ENCODE results near the gene GDF15.

Gene GDF15

DNA sequence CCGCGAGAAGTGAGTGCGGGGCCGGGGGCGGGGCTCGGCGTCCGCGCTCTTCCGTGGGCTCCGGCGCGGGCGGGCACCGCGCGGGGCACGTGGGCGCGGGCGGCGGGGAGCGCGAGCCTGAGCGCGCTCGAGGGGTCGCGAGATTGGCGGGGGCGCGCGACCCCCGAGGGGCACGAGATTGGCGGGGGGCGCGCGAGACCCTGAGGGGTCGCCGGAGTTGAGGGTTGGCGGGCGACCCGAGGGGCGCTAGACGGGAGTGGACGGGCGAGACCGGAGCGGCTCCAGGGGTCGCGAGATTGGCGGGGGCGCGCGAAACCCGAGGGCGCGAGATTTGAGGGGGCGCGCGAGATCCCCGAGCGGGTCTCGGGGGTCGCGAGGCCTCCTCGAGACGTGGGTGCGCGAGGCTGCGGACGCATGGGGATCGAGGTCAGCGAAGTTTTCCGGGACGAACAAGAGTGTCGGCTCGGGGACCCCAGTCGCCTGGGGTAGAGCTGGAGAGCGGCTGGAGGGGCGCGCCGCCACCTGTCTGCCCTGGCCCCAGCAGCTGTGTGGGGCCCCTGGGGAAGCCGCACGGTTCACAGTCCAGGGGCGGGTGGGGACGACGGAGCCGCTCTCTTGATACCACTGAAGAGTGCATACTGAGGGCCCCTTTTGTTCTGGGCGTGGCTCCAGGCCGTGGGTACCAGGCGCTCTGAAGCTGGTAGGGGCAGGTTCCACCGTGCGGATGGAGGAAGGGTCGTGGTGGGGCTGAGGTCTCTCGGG is 33.9 kb downstream of the GDF15 start:
- DNase-seq = no peak

DNA sequence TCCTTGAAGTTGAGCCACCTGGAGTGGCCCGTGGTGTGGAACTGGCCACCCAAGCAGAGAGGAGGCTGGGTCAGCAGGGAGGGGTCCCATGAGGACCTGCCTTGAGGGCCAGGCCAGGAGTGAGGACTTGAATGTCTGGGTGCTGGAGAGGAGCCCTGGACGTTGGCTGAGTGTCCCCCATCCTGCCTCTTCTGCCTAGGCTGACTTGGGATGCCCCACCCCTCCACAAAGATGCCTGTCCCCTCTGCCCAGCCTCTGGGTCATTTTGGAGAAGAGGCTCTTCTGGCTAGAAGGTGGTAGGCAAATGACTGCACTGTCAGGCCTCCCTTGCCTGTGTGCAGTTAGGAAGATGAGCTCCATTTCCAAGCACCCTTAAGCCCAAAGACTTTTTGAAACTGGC is 35.0 kb downstream of the GDF15 start:
- no peak for DNase-seq

DNA sequence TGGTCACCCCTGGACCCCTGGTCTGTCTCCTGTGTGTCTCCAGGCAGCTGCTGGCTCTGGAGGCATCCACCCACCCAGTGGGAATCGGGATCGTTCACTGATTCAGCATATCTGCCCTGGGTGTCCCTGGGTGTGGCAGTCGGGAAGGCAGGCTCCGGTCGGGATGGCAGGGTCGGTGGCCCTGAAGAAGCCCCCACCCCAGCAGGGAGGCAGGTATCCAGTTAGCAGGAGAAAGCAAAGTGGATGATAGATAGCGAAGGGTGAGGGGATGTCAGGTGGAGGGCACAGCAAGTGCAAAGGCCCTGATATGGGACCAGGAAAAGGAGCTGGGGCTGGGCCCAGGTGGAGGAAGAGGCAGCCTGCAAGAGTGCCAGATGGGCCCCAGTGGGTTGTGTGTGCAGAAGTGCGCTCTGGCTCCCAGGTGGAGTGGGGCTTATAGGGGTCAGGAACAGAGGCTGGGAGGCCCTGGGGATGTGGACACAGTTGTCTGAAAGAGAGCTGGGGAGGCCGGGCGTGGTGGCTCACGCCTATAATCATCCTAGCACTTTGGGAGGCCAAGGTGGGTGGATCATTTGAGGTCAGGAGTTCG is 35.5 kb downstream of the GDF15 start:
- DNase-seq = no peak

DNA sequence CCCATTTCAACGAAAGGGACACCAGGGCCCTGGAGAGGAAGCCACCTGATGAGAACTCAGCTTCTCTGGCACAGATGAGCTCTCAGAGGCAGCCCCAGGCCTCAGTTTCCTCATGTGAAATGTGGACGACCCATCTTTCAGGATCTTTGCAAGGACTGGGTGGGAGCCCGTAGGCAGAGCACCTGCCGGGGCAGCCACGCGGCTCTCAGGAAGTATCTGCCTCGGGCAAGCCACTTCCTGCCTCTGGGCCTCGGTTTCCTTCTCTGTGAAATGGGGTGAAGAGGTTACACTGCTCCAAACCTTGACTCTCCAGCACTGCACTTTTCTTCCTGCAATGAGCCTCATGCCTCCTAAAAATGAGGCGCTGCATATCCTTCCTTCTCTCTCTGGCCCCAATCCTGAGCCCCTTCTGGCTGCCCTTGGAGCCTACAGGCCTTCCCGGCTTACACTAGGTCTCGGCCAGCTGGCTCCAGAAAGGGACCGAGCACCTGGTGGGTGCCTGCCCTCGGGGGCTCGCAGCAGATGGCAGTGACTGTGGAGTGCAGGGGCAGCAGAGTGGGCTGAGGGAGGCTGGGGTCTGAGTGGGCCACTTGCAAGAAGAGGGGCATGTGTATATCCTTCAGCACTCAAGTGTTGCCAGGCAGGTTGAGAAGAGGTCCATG is 36.7 kb downstream of the GDF15 start:
- DNase-seq = no peak

DNA sequence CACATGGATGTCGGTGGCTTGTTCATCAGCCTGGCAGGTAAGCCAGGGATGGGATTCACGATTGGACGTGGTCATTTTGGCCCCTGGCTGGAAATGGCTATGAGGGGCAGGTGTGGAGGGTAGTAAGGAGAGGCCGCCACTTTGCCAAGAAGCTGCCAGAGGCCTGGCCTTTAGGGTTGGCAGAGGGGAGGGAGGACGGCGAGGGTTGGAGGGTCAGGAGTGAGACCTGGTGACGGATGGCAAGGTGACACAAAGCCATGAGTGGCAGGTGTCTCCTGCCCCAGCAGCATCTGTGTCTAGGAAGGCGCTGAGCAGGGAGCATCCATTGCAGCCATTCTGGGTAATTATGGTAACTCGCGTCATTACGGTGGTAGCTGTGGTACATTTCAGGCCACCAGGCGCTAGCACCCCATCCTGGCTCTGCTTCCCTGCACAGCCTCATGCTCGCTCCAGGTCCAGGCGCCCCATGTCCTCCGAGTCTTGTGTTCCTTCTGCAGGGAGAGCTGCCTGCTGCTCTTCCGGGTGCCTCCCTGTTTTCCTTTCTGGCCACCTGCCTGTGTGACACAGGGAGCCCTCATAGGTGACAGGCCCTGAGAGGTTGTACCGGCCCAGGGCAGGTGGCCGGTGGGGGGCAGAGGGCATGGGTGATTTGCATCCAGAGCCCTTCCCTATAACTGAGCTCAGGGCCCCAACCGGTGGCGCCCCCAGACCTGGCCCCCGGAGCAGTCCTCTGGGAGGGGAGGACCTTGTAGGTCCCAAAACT is 37.5 kb downstream of the GDF15 start:
- no peak for DNase-seq

DNA sequence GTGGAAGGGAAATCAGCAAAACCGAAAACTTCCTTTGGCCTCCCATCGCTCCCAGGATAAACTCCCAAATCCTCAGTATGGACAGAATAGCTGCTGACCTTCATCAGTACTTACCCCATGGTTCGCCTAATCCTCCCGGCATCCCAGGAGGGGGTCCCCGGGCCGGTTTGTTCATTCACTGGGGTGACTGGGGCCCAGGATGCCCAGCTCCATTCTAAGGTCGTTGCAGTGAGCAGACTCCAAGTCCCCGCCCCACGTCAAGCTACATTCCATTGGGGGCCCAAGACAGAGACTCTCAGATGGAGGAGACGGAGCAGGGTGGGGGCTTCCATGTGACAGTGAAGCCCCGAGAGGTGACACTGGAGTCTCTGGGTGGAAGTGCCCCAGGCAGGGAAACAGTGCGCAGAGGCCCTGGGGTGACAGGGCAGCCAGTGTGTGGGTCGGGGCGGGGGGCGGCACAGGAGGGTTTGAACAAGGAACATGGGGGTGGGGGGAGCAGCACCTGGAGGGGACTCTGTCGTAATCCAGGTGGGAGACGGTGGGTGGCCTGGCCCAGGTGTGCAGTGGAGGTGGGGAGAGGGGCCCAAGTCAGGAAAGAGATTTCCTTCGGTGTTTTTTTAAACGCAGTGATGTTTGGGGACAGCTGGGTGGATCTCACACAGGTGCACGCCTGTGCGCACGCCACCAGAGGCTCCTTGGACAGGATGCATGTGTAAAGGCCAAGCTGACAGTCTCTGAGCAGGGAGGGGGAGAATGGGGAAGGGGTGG is 38.3 kb downstream of the GDF15 start:
- DNase-seq = no peak

DNA sequence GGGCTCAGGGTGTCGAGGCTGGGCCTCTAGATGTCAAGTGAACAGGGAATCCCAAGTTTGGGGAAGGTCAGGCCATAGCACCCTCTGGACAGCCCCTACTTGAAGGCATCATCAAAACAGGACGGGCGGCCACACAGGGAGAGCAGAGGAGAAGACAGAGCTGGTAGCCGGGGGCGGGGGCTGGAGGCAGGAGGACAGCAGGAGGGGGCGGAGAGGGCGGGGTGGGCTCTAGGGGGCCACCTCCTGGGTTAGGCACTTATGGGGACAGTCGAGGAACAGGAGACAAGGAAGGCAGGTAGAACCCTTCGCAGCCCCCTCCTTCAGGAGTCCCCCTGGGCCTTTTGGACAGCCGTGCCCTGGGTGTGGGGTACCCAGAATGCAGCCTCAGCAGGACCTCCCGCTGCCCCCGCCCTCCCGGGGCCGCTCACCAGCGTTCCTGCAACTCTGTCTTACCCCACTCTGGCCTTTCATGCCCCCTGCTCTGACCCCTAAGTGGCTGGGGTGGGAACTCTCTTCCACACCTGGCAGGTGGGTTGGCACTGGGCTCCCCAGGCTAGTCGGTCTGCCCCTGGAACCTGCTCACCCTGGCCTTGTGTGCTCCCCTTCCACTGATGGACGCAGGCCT is 39.0 kb downstream of the GDF15 start:
- no peak for DNase-seq

DNA sequence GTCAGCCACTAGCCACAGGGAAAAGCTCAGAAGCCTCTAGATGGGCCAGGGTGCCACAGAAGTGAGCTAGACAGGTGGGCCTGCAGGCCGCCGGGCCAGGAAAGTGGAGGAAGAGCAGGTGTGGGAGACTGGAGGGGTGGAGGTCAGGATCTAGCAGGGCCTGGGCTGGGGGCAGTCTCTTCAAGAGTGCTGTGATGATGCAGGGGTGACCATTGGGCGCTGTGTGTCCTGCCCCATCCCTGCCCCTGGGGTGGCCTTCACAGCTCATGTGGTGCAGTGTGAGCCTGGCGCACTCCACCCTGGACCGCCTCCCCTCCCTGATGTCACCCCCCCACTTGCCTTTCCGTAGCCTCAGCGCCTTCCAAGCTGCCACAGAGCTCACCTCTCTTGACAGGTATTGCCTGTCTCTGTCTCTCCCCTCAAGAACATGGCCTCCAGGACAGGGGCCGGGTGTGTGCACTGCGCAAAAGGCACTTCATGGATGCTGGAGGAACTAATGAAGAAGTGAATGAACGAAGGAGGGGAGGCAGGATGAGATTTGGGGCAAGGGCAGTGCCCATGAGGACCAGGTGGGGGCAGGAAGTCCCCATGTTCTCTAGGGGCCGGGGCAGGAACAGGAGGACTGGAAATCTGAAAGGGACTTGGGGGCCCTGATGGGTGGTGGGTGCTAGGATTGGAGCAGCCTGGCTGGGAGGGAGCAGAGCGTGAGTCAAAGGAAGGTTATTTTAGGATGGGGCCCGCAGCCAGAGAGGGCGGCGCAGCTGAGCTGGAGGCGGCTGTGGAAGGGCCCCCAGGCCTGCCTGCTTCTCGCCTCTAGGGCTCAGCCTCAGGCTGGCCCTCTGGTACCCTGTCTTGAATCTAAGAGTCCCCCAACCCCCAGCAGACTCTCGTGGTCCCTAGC is 39.8 kb downstream of the GDF15 start:
- no peak for DNase-seq

DNA sequence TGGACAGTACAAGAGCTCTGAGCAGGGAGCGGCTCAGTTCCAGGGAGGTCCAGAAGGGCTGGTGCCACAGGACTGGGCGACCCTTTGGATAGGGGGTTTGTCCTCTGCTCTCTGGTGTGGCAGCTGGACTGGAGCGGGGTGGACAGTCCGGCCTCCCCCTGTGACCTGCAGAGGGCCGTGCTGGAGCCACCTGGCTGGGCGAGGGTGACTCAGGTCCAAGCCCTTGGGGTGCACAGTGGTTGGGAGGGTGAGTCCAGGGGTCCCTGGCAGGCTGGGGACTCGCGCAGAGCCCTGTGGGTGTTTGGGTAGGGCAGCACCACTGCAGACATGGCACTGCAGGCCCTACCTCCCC is 40.4 kb downstream of the GDF15 start:
- DNase-seq = no peak

DNA sequence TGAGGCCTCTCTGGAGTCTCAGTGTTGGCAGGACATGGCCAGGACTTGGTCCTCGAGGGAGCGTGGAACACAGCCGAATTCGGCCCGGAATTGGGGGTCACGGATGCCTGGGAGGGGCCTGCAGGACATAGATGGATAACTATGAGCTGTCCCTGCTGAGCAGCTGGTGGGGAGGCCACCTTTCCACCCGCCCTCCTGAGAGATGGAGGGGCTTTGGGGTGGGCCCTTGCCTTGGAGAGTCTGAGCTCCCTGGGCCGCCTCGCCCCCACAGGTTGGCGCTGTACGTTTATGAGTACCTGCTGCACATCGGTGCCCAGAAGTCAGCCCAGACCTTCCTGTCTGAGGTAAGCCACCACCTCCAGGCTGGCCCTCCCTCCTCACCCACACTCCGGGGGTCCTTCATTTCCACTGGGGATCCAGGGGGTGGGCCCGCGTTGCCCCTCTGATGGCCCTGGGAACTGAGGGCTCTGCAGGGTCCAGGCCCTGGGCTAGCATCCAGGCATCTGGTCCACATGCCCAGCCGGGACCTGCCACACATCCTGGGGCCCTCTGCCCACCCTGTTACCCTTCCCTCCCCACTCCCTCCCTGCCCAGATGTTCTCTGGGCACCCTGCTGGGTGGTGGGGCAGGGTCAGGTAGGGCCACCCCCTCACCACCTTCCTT is 41.3 kb downstream of the GDF15 start:
- no peak for DNase-seq

DNA sequence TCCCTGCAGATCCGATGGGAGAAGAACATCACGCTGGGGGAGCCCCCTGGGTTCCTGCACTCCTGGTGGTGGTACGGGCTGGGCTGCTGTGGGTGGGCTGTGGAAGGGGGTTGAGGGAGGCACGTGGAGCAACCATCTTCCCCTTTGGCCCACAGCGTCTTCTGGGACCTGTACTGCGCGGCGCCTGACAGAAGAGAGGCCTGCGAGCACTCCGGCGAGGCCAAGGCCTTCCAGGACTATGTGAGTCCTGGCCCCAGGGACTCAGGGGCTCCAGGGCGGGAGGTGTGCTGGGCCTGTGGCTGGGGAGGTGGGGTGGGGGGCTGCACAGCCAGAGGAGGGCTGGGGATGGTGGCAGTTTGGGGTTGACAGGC is 41.8 kb downstream of the GDF15 start:
- no peak for DNase-seq

DNA sequence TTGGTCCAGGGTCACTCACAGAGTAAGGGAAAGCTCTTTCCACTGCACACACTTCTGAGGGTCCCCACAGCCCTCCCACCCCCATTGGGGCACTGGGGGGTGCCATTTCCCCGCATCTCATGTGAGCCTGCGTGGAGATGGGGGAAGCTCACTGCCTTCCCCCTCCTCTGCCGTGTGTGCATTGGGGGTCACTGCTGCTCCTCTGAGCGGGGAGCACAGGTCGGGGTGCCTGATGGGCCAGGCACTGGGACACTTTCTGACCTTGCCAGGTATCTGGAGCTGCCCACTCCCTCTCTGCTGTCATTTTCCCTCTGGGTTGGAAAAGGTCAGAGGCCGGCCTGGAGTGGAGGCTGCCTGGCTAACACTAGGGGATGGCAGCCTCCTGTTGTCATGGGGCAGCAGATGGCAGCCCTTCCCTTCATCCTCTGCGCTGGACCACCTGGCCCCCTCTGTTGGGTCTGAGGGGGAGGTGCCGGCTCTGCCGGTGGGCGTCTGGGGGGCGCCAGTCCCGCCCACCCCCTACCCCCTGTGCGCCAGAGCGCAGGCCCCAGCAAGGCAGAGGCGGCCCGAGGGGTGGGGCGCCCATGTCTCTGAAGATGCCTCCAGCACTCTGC is 42.3 kb downstream of the GDF15 start:
- no peak for DNase-seq

DNA sequence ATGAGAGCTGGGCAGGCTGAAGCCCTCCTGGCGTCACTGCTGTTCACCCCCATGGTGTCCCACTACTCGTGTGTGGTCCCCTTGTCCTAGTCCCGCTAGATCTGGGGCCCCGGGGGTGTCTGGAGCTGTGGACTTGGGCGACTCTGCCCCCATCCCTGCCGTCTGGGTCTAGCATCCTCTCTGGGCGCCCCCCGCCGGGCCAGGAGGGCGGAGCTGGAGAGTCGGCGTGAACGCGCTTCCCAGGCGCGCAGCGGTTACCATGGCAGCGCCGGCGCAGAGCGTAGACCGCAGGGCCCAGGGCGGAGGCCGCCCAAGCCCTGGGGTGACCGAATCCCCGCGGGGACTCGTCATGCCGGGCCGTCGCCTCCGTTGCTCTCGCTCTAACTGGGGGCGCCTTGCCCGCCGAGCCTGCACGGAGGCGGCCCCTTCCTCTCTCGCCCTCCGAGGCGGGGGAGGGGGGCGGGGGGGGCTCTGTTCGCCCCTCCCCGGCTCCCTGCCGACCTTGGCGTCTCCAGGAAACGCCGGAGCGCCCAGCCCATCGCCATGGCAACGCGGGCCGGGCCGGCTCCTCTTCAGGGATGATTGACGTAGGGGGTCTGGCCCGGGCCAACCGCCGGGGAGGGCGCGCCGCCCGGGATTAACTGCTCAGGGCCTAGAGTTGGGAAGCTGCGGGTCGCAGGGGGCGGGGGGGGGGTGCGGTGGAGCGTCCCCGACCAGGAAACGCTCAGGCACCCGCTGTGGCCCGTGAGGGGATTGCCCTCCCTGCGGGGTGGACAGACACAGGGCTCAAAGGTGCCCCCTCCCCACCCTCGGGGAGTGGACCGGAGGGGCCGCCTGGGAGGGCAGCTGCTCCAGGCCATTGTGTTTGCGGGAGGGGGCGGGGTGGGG is 43.1 kb downstream of the GDF15 start:
- DNase-seq = peak; percentile 68

DNA sequence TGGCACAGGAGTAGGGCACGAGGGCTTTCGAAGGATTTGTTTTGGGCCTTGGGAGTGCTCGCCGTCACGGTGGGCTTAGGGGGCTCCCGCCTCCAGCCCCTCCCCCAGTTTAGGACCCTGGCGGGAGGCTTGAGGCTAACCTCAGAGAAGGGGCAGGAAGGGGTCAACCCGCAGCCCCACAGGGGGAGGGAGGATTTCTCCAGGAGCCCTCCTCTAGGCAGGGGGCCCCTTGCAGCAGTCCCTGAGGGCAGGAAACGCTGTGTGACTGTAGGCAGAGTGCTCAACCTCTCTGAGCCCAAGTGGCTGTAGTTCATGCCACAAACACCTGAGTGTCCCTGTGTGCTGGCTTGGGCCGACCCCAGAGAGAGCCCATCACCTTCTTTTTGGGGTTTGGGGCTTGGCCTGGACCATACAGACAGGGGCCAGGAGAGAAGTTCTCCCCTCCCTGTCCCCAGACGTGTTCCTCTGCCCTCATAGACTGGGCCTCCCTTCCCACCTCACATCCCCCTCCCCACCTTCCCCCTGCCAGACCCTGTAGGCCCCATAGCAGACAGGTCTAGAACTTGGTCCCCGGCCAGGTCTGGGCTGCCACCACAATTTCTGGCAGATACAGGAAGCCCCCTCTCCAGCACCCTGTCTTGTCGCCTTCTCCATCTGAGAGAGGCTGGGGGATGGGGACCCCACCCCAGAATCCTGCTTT is 43.9 kb downstream of the GDF15 start:
- DNase-seq = no peak

DNA sequence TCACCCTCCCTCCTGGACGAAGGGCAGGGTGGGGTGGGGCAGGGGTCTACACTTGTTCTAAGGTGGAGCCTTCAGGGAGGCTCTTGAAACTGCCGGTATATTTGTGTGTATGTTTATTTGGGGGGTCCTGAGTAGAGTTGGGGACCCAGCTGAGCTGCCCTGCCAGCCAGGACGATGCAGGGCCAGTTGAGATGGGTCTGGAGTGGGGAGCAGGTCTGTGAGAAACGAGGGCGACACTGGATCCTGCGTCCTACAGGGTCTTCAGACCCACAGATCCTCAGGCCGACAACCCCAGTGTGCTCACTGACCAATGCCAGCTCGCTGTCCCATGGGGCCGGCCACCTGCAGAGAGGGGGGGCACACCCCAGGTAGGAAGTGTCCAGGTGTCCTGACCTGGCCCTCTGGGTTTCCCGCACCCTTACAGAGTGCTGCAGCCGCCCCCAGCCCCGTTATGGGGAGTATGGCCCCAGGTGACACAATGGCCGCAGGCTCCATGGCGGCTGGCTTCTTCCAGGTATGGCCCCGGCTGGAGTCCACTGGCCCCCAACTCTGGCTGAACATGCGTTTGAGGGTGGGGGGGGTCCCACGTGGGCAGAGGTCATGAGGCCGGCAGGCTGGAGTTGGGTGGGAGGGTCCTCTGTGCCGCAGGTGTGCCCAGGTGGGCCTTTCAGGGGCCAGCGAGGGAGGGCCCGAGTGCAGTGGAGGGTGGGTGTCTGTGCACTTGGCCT is 44.6 kb downstream of the GDF15 start:
- no peak for DNase-seq

DNA sequence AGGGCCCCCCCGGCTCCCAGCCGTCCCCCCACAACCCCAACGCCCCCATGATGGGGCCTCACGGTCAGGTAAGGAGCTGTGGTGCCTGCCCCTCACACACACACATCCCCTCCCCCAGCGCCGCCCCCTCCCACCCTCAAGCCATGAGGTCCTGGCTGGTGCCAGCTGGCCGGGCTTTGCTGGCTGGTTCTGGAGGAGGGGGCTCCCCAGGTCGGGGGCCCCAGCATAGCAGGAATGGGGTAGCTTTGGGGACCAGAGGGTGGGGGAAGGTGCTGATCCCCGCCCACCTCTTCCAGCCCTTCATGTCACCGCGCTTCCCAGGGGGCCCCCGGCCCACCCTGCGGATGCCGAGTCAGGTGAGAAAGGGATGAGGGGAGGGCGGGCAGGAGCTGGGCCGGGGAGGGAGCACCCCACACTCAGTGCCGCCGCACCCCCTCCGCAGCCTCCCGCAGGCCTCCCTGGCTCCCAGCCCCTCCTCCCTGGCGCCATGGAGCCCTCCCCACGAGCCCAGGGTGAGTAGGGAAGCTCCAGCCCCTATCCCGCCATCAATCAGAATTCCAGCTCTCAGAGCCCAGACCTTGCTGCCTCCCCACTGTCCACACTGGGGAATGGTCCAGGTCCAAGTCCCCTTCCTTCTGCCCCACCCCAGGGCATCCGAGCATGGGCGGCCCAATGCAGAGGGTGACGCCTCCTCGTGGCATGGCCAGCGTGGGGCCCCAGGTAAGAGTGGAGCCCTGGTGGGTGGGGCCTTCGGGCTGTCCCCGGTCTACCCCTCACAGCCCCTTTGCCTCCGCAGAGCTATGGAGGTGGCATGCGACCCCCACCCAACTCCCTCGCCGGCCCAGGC is 45.6 kb downstream of the GDF15 start:
- DNase-seq = no peak
